H9 (cell line): ENCODE results near the gene PDK2. TPM values are rescaled to one million over a fixed set of nuclear protein-coding genes. Genes with fewer than 3 reads are reported as not detected.

Source experiments
- DNase-seq: peaks from one replicate; pipeline ENCODE4 v3.0.0-alpha.2; 2017
- H2AFZ ChIP-seq: one replicate; pipeline ENCODE4 v1.6.1; 2013; ENCODE audit warnings: mild to moderate bottlenecking, low read length, control low read depth, moderate library complexity
- H2AK5ac ChIP-seq: 2 replicates; pipeline ENCODE4 v1.6.1; 2013; ENCODE audit warnings: low read length, control low read depth, mixed read lengths; ENCODE audit not compliant: insufficient read length
- H2BK120ac ChIP-seq: one replicate; pipeline ENCODE4 v1.6.1; 2013; ENCODE audit warnings: low read depth, mild to moderate bottlenecking, low read length, control low read depth, inconsistent platforms; ENCODE audit not compliant: poor library complexity, severe bottlenecking
- H2BK12ac ChIP-seq: 2 replicates; pipeline ENCODE4 v1.6.1; 2013; ENCODE audit warnings: low read length, control low read depth, mixed read lengths, low read depth; ENCODE audit not compliant: insufficient read length
- H2BK15ac ChIP-seq: 2 replicates; pipeline ENCODE4 v1.6.1; 2013; ENCODE audit warnings: low read depth, low read length, control low read depth
- H2BK20ac ChIP-seq: one replicate; pipeline ENCODE4 v1.6.1; 2013; ENCODE audit warnings: low read depth, mild to moderate bottlenecking, low read length, control low read depth, inconsistent platforms; ENCODE audit not compliant: poor library complexity, severe bottlenecking
- H2BK5ac ChIP-seq: 2 replicates; pipeline ENCODE4 v1.6.1; 2013; ENCODE audit warnings: low read length, control low read depth, mixed read lengths; ENCODE audit not compliant: insufficient read length
- H3K14ac ChIP-seq: 2 replicates; pipeline ENCODE4 v1.6.1; 2013; ENCODE audit warnings: low read length, control low read depth; ENCODE audit not compliant: insufficient read depth
- H3K18ac ChIP-seq: 2 replicates; pipeline ENCODE4 v1.6.1; 2013; ENCODE audit warnings: low read depth, mild to moderate bottlenecking, mixed read lengths, low read length, control low read depth; ENCODE audit not compliant: insufficient read length
- H3K23ac ChIP-seq: 2 replicates; pipeline ENCODE4 v1.6.1; 2013; ENCODE audit warnings: low read length, control low read depth, mixed read lengths, low read depth; ENCODE audit not compliant: insufficient read length
- H3K23me2 ChIP-seq: 2 replicates; pipeline ENCODE4 v1.6.1; 2013; ENCODE audit warnings: low read depth, mild to moderate bottlenecking, mixed read lengths, low read length, control low read depth; ENCODE audit not compliant: insufficient read length, poor library complexity, severe bottlenecking
- H3K27ac ChIP-seq: 2 replicates; pipeline ENCODE4 v1.5.1; 2013; ENCODE audit warnings: low read length, control low read depth, mixed read lengths, low read depth; ENCODE audit not compliant: insufficient read length
- H3K27me3 ChIP-seq: 2 replicates; pipeline ENCODE4 v1.6.1; 2013; ENCODE audit warnings: low read length, control low read depth, inconsistent platforms; ENCODE audit not compliant: insufficient read depth
- H3K4ac ChIP-seq: 2 replicates; pipeline ENCODE4 v1.6.1; 2013; ENCODE audit warnings: low read depth, mild to moderate bottlenecking, control low read depth, inconsistent platforms, low read length, moderate library complexity
- H3K4me1 ChIP-seq: 2 replicates; pipeline ENCODE4 v1.6.1; 2013; ENCODE audit warnings: low read length, control low read depth, inconsistent platforms; ENCODE audit not compliant: insufficient read depth
- H3K4me2 ChIP-seq: 2 replicates; pipeline ENCODE4 v1.6.1; 2013; ENCODE audit warnings: low read length, control low read depth, mixed read lengths; ENCODE audit not compliant: insufficient read length, insufficient read depth
- H3K56ac ChIP-seq: 2 replicates; pipeline ENCODE4 v1.6.1; 2013; ENCODE audit warnings: low read depth, mild to moderate bottlenecking, mixed read lengths, low read length, control low read depth; ENCODE audit not compliant: insufficient read length
- H3K79me1 ChIP-seq: 2 replicates; pipeline ENCODE4 v1.6.1; 2013; ENCODE audit warnings: low read depth, mild to moderate bottlenecking, moderate library complexity, low read length, control low read depth, inconsistent platforms; ENCODE audit not compliant: insufficient read depth, poor library complexity, severe bottlenecking
- H3K79me2 ChIP-seq: 2 replicates; pipeline ENCODE4 v1.6.1; 2013; ENCODE audit warnings: low read length, control low read depth, inconsistent platforms; ENCODE audit not compliant: insufficient read depth
- H3K9ac ChIP-seq: 2 replicates; pipeline ENCODE4 v1.6.1; 2013; ENCODE audit warnings: low read length, control low read depth, mixed read lengths; ENCODE audit not compliant: insufficient read length; ENCODE audit errors: extremely low read depth
- H3K9me3 ChIP-seq: one replicate; pipeline ENCODE4 v1.6.1; 2013; ENCODE audit warnings: low read depth, low read length, inconsistent platforms; ENCODE audit not compliant: control insufficient read depth
- H3T11ph ChIP-seq: one replicate; pipeline ENCODE4 v1.6.1; 2013; ENCODE audit warnings: mild to moderate bottlenecking, low read length, control low read depth, inconsistent platforms
- H4K20me1 ChIP-seq: one replicate; pipeline ENCODE4 v1.6.1; 2013; ENCODE audit not compliant: control insufficient read depth, insufficient read length, insufficient read depth
- H4K5ac ChIP-seq: 2 replicates; pipeline ENCODE4 v1.6.1; 2013; ENCODE audit warnings: low read depth, mild to moderate bottlenecking, mixed read lengths, low read length, control low read depth; ENCODE audit not compliant: insufficient read length
- H4K8ac ChIP-seq: replicated peaks from 2 replicates; pipeline ENCODE4 v1.6.1; 2013; ENCODE audit warnings: low read length, control low read depth, mixed read lengths, low read depth; ENCODE audit not compliant: insufficient read length
- H4K91ac ChIP-seq: 2 replicates; pipeline ENCODE4 v1.6.1; 2013; ENCODE audit warnings: low read depth, mild to moderate bottlenecking, moderate library complexity, mixed read lengths, low read length, control low read depth; ENCODE audit not compliant: insufficient read length
- H3K27ac Mint-ChIP-seq, 3 experiments: 2 replicates in 2 of 3; 3 replicates in 1 of 3; pipeline ENCODE4 v1.8.0; 2020 to 2021; ENCODE audit warnings: mixed read lengths in 3 of 3, mild to moderate bottlenecking in 1 of 3, moderate library complexity in 1 of 3
- H3K27me3 Mint-ChIP-seq: 2 replicates; pipeline ENCODE4 v1.8.0; 2021; ENCODE audit warnings: low read depth, mild to moderate bottlenecking, moderate library complexity, mixed read lengths
- H3K36me3 Mint-ChIP-seq, 3 experiments: 2 replicates in 2 of 3; 3 replicates in 1 of 3; pipeline ENCODE4 v1.8.0; 2020 to 2021; ENCODE audit warnings: low read depth in 3 of 3, mixed read lengths in 3 of 3; ENCODE audit not compliant: insufficient read depth in 1 of 3
- H3K4me1 Mint-ChIP-seq, 2 experiments: 2 replicates each; pipeline ENCODE4 v1.8.0; 2020; ENCODE audit warnings: mixed read lengths in 2 of 2
- H3K4me3 Mint-ChIP-seq, 2 experiments: 2 replicates in 1 of 2; 3 replicates in 1 of 2; pipeline ENCODE4 v1.8.0; 2020 to 2021; ENCODE audit warnings: mild to moderate bottlenecking in 2 of 2, mixed read lengths in 2 of 2, moderate library complexity in 1 of 2
- H3K9me3 Mint-ChIP-seq, 2 experiments: 2 replicates in 1 of 2; 3 replicates in 1 of 2; pipeline ENCODE4 v1.8.0; 2020; ENCODE audit warnings: mild to moderate bottlenecking in 2 of 2, mixed read lengths in 2 of 2, moderate library complexity in 1 of 2
- WGBS: extraction: QIAGEN DNeasy Blood & Tissue Kit; methylation state at CpG from one replicate; pipeline ENCODE4 v1.1.7; 2013; ENCODE audit warnings: missing lambda C conversion rate, low lambda C conversion rate, mixed read lengths; ENCODE audit not compliant: insufficient read length; ENCODE audit errors: extremely low coverage; 5-methylcytosine and 5-hydroxymethylcytosine counted together
- total RNA-seq: library from RNA; stranded (reverse); gene quantifications from 2 replicates; pipeline ENCODE4 v1.2.1, GENCODE V29; 2021
- TF ChIP-seq, protein P1 (sequence below): fragments of 200-600 bp; sonication (generic); conservative IDR thresholded peaks from 3 replicates; pipeline ENCODE4 v1.8.0; 2021; ENCODE audit warnings: antibody characterized with exemption, mild to moderate bottlenecking

PDK2 gene
- total RNA-seq, 1 experiment from 2014 or later: 19.9 TPM

DNA sequence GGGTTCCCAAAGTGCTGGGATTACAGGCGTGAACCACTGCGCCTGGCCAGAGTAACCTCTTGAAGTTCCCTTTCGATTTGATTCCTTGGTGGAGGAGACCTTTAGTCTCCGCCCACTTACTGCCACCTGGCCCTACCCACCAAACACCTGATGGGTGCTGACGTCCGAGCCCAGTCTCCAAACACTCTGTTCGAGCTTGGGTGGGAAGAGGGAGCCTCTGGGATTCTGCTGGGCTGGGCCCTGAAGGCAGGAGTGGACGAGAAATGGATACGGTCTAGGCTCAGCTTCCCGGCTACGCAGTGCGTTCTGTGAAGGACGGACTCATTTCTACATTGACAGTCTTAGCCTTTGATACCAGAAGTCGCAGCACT is 40.1 kb upstream of the PDK2 start:
- H4K5ac ChIP-seq: no peak overlapping the region
- Mint-ChIP-seq H3K36me3 (no peaks in the 10 kb centered on the region; a peak in 1 of 7 replicates), H3K9me3 (no peaks in the 10 kb centered on the region), H3K27ac (peak overlapping the region in 2 of 3 experiments; percentile 88 to 97; a peak in 4 of 7 replicates), H3K27me3 (peaks cover 22% of the 10 kb centered on the region), H3K4me1 (peaks cover 56 to 59% of the 10 kb centered on the region in 2 experiments), H3K4me3 (peak overlapping the region; percentile 79 to 88)
- H2BK15ac ChIP-seq: no peak overlapping the region
- H3K23ac ChIP-seq: no peak overlapping the region
- H3K14ac ChIP-seq: no peak overlapping the region
- H3K9ac ChIP-seq: peak overlapping the region; percentile 3
- H3K18ac ChIP-seq: no peak overlapping the region
- no peak overlapping the region for H3T11ph ChIP-seq
- no peak overlapping the region for H3K27ac ChIP-seq
- TF ChIP-seq, protein P1, sequence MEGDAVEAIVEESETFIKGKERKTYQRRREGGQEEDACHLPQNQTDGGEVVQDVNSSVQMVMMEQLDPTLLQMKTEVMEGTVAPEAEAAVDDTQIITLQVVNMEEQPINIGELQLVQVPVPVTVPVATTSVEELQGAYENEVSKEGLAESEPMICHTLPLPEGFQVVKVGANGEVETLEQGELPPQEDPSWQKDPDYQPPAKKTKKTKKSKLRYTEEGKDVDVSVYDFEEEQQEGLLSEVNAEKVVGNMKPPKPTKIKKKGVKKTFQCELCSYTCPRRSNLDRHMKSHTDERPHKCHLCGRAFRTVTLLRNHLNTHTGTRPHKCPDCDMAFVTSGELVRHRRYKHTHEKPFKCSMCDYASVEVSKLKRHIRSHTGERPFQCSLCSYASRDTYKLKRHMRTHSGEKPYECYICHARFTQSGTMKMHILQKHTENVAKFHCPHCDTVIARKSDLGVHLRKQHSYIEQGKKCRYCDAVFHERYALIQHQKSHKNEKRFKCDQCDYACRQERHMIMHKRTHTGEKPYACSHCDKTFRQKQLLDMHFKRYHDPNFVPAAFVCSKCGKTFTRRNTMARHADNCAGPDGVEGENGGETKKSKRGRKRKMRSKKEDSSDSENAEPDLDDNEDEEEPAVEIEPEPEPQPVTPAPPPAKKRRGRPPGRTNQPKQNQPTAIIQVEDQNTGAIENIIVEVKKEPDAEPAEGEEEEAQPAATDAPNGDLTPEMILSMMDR: no peak
- H2BK20ac ChIP-seq: no peak overlapping the region
- no peak overlapping the region for H4K8ac ChIP-seq
- no peaks in the 10 kb centered on the region for H4K20me1 ChIP-seq
- no peaks in the 10 kb centered on the region for H3K27me3 ChIP-seq
- H3K4me2 ChIP-seq: peak overlapping the region; percentile 89
- no peaks in the 10 kb centered on the region for H3K9me3 ChIP-seq
- no peak overlapping the region for H2BK120ac ChIP-seq
- H3K56ac ChIP-seq: no peak overlapping the region
- H3K79me2 ChIP-seq: no peaks in the 10 kb centered on the region
- no peak overlapping the region for H3K4ac ChIP-seq
- H3K4me1 ChIP-seq: peaks cover 17% of the 10 kb centered on the region
- no peaks in the 10 kb centered on the region for H3K79me1 ChIP-seq
- no CpG with 5 or more reads among the region's 14 CpGs for WGBS
- H3K23me2 ChIP-seq: peaks cover 15% of the 10 kb centered on the region
- H2BK5ac ChIP-seq: no peak overlapping the region
- DNase-seq: peak; percentile 91
- no peak overlapping the region for H4K91ac ChIP-seq
- no peak overlapping the region for H2BK12ac ChIP-seq
- no peak overlapping the region for H2AFZ ChIP-seq
- H2AK5ac ChIP-seq: no peak overlapping the region
